Measurements from ENCODE around the gene HSD17B4.
A peak's percentile ranks its signal among the peaks of the same experiment; 100 is the strongest.
"Not testable (repeated sequence)": the region's sequence is repeated elsewhere in the genome, so short reads cannot be mapped to it uniquely, and the experiment has no call there.

Gene HSD17B4

DNA sequence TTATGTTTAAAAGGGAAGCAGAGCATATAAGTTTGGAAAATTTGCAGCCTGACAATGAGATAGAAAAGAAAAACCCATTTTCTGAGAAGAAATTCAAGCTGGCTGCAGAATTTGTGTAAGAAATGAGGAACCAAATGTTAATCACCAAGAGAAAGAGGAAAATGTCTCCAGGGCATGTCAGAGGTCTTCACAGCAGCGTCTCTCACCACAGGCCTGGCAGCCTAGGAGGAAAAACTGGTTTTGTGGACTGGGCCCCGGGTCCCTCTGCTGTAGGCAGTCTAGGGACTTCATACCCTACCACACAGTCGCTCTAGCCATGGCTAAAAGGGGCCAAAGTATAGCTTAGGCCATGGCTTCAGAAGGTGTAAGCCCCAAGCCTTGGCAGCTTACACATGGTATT is 32.1 kb upstream of the HSD17B4 start:
- TF ChIP-seq, protein P1, sequence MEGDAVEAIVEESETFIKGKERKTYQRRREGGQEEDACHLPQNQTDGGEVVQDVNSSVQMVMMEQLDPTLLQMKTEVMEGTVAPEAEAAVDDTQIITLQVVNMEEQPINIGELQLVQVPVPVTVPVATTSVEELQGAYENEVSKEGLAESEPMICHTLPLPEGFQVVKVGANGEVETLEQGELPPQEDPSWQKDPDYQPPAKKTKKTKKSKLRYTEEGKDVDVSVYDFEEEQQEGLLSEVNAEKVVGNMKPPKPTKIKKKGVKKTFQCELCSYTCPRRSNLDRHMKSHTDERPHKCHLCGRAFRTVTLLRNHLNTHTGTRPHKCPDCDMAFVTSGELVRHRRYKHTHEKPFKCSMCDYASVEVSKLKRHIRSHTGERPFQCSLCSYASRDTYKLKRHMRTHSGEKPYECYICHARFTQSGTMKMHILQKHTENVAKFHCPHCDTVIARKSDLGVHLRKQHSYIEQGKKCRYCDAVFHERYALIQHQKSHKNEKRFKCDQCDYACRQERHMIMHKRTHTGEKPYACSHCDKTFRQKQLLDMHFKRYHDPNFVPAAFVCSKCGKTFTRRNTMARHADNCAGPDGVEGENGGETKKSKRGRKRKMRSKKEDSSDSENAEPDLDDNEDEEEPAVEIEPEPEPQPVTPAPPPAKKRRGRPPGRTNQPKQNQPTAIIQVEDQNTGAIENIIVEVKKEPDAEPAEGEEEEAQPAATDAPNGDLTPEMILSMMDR (IDR thresholded peaks at IDR 0.05; ENCODE audit: low read depth, low read length) = no peak
- H3K4me3 ChIP-seq (ENCODE audit: low read depth, low read length) = no peak overlapping the region

DNA sequence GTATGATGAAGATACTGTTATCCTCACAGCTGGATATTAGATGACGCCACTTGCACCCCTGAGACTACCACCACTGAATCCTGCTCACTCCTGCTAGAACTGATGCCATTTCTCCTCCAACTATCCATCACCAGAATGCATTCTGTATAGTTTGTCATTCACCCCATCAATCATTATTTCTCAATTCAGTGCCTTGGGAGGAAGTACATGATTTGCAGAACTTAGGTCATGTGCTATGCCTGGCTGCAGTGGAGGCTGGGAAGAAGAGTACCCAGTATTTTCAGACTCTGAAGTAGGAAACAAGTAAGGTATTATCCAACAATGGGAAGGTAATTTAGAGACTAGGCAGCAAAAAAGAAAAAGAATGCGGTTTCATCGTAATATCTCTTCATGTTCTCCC is 26.2 kb upstream of the HSD17B4 start:
- TF ChIP-seq, protein P1 (IDR thresholded peaks at IDR 0.05; ENCODE audit: low read depth, low read length) = no peak

DNA sequence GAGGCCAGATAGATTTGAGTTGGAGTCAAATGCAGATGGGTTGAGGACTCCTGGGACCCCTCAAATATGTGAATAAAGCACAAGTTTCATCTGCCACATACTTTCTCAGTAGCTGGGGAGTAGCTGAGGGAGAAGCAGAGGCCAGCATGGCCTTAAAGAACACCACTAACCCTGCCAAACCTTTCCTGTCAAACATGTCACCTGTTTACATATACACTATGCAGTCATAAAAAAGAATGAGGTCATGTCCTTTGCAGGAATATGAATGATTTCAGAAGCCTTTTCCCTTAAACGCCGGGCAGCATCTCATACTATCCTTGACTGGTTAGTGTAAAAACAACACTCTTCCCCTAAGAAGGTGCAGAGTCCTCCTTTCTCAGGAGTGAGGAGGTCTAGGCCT is 25.2 kb upstream of the HSD17B4 start:
- no peak overlapping the region for H3K4me3 ChIP-seq (ENCODE audit: low read depth, low read length)
- TF ChIP-seq, protein P1 (IDR thresholded peaks at IDR 0.05; ENCODE audit: low read depth, low read length) = no peak

More for the DNA sequence above, 26.2 kb upstream of the HSD17B4 start:
- no peak overlapping the region for H3K4me3 ChIP-seq (ENCODE audit: low read depth, low read length)

DNA sequence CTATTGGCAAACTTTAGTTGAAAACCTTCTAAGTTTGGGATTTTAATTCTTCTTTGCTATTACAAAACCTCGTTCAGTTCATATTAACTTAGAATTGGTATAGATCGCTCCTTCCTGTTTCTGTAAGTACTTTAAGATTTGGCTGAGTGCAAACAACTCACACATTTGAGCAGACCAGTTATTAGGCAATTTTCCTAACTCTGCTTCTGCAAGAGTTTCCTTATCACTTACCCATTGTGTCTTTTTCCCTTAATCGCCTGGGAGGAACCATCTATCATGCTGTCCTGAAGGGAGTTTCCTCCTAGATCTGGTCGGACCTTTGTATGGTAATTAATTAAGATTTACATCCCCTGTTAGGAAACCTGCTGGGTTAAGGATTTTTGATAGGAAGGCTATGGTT is 24.7 kb upstream of the HSD17B4 start:
- H3K4me3 ChIP-seq (ENCODE audit: low read depth, low read length) = not testable (repeated sequence)

DNA sequence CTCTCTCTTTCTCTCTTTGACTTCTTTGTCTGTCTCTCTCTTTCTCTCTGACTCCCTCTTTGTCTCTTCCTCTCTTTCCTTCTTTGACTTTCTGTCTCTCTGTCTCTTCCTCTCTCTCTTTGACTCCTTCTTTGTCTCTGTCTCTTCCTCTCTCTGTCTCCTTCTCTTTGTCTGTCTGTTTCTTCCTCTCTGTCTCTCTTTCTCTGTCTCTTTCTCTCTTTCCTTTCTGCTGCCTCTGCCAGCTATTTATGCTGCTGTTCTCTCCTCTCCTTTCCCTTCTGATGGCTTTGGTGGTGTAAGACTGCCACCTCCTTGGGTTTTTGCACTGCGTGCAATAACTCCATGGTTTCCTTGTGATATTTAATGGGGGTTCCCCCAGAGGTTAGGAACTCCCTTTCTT is 24.1 kb upstream of the HSD17B4 start:
- H3K4me3 ChIP-seq (ENCODE audit: low read depth, low read length) = not testable (repeated sequence)

DNA sequence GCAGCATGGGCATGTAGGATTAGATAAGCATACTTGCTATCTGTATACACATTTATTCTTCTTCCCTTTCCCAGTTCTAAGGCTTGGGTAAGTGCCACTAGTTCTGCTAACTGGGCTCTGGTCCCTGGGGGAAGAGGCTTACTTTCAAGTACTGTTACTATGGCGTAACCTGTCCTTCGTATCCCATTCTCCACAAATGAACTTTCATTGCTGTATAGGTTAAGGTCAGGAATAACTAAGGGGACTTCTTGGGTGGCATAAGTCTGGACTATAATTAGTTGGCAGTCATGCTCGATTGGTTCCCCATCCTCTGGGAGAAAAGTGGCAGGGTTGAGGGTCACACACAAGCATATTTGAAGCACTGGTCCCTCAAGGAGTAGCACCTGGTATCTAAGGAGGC is 23.7 kb upstream of the HSD17B4 start:
- not testable (repeated sequence) for H3K4me3 ChIP-seq (ENCODE audit: low read depth, low read length)

DNA sequence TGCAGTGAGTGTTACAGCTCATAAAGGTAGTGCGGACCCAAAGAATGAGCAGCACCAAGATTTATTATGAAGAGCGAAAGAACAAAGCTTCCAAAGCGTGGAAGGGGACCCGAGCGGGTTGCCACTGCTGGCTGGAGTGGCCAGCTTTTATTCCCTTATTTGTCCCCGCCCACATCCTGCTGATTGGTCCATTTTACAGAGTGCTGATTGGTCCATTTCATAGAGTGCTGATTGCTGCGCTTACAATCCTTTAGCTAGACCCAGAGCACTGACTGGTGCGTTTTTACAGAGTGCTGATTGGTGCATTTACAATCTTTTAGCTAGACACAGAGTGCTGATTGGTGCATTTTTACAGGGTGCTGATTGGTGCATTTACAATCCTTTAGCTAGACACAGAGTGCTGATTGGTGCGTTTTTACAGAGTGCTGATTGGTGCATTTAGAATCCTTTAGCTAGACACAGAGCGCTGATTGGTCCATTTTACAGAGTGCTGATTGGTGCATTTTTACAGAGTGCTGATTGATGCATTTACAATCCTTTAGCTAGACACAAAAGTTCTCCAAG is 19.5 kb upstream of the HSD17B4 start:
- not testable (repeated sequence) for H3K4me3 ChIP-seq (ENCODE audit: low read depth, low read length)

DNA sequence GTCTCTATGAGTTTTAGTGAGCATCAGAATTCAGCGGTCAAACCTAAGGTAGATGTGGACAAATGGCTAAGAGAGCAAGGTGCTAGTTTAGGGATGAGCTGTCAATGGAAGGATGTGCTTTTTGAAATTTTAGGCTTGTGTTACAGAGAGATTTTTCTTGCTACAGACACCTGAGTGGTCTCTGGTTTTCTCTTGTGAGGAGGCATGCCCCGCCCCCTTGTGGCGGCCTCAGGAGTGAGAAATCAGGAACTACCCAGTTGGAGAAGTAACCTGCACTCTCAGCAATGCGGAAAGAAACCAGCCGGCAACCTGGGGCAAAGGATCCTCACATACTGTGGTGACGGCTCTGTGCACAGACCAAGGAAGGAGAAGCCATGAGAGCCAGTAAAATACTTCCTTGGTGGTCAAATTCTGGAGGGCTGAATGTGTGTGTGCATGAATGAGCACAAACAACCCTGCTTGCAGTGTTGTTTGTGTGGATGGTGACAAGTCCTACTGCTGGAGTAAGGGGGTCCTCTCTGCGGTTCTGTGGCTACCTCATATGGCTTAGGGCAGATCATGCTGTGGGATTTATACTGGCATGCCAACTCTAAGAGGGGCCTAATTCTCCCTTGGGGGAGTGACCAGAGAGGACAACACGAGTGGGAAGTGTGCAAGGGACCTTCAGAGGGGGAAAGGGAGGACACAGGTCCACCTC is 16.7 kb upstream of the HSD17B4 start:
- TF ChIP-seq, protein P1 (IDR thresholded peaks at IDR 0.05; ENCODE audit: low read depth, low read length) = peak; percentile 65
- H3K4me3 ChIP-seq (ENCODE audit: low read depth, low read length) = no peak overlapping the region

DNA sequence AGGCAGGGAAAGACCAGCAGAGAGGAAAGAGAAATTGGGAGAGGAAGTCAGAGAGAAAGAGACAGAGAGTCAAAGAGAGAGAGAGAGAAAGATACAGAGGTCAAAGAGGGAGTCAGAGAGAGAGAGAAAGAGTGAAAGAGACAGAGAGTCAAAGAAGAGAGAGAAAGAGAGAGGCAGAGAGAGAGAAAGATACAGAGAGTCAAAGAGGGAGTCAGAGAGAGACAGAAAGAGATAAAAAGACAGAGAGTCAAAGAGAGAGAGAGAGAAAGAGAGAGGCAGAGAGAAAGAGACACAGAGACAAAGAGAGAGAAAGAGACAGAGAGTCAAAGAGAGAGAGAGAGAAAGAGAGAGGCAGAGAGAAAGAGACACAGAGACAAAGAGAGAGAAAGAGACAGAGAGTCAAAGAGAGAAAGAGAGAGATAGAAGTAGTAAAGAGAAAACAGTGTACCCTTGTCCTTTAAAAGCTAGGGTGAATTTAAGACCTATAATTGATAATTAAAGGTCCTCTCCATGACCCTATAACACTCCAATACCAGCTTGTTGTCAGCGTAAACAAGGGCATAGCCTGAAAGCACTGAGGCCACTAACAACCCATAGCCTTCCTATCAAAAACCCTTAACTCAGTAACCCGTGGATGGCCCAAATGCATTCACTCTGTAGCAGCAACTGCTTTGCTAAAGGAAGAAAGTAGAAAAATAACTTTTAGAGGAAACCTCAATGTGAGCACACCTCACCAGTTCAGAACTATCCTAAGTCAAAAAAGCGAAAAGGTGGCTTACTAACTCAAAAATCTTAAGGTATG is 14.3 kb upstream of the HSD17B4 start:
- H3K4me3 ChIP-seq (ENCODE audit: low read depth, low read length) = not testable (repeated sequence)

DNA sequence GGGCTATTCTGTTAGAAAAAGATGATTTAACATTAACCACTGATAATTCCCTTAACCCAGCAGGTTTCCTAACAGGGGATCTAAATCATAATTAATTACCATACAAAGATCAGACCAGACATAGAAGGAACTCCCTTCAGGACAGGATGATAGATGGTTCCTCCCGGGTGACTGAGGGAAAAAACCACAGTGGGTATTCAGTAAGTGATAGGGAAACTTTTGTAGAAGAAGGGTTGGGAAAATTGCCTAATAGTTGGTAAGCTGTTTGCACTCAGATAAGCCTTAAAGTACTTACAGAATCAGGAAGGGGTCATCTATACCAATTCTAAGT is 13.7 kb upstream of the HSD17B4 start:
- not testable (repeated sequence) for H3K4me3 ChIP-seq (ENCODE audit: low read depth, low read length)

Measured in WI38 (cell line).